Stimulated activated CD8-positive, alpha-beta memory T cell treated with anti-CD3 and anti-CD28 coated beads, Interleukin-7, amount 100 ng/mL, for 24 hours (primary cell): ENCODE measurements around the gene PHF23.

Source experiments
- DNase-seq: peaks from one replicate; pipeline ENCODE4 v3.0.0-alpha.2; 2020; ENCODE audit warnings: low read depth

The PHF23 gene

GRCh38 chr17:7237761-7238419 lies 1.4 kb downstream of the PHF23 start:
- peak; percentile 81 for DNase-seq

DNA sequence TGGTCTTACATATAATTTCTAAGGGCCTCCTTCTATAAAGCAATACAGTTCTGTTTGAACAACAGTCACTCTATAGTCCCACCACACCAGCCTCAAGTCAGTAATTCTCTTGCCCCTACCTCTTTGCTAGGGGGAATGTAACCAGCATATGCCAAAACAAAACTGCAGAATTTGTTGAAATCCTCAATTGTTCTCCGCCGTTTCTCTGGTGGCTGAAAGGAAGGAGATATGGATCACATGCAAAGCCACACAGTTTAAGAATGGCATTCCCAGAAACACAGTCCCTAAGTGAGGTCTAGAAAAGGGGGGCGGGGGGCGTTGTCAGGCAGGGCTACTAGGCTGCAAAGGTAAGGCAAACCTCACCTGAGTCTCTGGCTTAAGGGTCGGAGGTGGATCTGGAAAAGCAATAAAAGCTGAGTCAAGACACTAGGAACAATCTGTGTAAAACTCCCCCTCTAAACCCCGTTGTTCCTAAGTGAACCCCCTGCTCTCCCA lies 1.9 kb downstream of the PHF23 start:
- no peak for DNase-seq

GRCh38 chr17:7236808-7237207 lies 2.4 kb downstream of the PHF23 start:
- DNase-seq: no peak

- DNase-seq: no peak
These were observed 3.3 kb downstream of the PHF23 start for GRCh38 chr17:7235693-7236665.

DNA sequence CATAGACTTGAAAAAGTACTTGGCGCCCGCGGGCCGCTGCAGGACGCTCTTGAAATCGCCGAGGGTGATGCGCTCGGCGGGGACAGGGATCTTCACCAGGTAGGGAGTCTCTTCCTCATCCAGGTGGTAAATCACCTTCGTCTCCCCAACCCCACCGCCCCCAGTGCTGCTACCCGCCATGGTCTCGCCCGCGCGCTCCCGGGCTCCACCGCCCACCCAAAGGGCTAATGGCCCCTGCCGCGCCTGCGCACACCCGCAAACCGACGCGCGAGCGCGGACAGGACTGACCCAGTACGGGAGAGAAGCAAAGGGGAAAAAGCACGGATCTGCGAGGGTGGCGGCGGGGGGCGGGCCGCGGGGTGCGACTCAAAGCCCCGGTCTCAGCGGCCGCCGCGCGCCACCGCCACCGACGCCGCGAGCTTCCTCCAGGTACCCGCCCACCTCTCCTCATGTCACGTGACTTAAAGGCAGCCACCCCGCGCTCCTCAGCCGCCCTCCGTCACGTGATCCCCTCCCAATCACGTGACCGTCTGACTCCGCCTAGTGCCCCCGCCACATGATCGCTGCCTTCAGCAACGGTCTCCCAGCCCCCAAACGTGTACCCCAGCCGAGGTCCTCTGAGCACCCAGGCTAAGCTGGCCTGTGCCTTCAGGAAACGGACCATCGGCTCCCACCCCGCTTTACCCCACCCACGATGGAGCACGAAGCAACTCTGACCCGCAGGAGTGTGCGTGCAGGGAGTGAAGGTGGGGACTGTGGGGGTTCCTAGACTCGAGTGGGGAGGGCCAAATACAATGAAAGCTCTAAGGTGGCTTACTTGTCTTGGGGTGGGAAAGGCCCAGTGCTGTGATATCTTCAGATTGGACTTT lies 4.9 kb downstream of the PHF23 start, which contains the start of gene DVL2:
Gene DVL2, minus strand, starts transcription at position 435 of the 869 bp plus-strand sequence. Its CDS starts 255 bp downstream, at position 180.
- DNase-seq: peak; percentile 92

DNA sequence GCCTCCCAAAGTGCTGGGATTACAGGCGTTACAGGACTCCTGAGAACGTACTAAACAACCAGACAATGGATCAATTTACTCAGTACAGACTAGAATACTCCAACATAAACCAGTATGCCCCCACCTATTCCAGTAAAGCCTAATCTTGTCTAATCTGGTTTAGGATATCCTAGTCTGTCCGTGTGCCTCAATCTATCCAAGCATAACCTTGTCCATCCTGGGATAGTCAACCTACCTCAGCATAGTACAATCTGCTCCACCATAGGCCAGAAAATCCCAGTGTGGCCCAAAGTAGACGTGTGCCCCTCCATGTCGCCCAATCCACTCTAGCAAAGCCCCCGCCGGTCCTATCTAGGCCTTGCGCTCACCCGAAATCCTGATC lies 5.6 kb downstream of the PHF23 start:
- no peak for DNase-seq

GRCh38 chr17:7232114-7232513 lies 7.1 kb downstream of the PHF23 start:
- no peak for DNase-seq

DNA sequence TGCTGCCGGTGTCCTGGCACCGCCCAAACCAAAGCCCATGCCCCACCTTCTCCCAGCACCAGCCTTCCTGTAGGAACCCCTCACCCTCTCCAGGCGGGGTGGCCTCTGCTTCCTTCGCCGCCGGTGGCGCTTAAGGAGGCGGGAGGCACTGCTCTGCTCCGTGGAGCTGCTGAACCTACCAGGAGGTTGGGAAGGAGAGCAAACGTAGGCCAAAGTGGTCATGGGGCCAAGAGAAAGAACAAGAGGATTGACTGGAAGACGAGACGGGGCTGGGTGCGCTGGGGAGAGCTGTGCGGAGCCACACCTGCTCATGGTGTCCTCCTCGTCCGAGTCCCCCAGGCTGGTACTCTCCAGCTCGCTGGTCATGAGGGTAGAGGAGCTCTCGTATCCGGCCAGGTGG lies 9.8 kb downstream of the PHF23 start:
- no peak for DNase-seq

DNA sequence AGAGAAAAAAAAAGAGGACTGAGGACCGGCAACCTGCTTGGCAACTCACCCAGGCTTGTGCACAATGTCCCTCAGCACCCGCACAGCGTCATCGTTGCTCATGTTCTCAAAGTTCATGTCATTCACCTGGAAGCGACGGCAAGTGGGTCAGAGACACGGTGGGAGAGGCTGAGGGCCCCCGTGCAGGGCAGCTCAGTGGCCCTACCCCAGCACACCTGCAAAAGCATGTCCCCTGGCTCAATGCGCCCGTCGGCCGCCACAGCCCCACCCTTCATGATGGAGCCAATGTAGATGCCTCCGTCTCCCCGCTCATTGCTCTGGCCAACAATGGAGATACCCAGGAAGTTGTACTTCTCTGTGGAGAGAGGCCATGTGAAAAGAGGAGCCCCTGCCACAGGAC lies 10.3 kb downstream of the PHF23 start:
- no peak for DNase-seq

- DNase-seq: no peak
These were observed 12.2 kb downstream of the PHF23 start for GRCh38 chr17:7226721-7227710.

GRCh38 chr17:7225711-7226331 lies 13.4 kb downstream of the PHF23 start:
- DNase-seq: no peak

- DNase-seq: no peak
These were observed 14.6 kb downstream of the PHF23 start for GRCh38 chr17:7224661-7225111.

- DNase-seq: no peak
These were observed 15.1 kb downstream of the PHF23 start for GRCh38 chr17:7224110-7224509.

DNA sequence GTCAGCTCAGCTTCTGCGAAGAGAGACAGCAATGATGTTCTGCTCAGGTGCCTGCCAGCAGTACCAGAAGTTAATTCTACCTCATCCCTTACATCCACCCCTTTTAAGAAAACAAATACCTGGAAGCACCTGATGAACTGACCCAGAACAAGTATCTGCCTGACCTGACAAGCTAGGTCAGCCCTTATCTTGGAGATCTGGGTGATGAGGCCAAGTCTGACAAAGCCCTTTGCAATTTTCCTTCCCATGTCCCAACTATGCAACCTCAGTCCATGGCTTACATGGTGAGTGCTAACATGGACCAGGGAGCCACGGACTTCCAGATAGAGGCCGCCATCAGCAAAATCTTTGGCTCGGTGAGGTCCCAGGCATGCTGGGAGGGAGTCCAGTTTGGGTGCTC lies 15.9 kb downstream of the PHF23 start:
- DNase-seq: no peak

- no peak for DNase-seq
These were observed 16.3 kb downstream of the PHF23 start for GRCh38 chr17:7222972-7223292.

DNA sequence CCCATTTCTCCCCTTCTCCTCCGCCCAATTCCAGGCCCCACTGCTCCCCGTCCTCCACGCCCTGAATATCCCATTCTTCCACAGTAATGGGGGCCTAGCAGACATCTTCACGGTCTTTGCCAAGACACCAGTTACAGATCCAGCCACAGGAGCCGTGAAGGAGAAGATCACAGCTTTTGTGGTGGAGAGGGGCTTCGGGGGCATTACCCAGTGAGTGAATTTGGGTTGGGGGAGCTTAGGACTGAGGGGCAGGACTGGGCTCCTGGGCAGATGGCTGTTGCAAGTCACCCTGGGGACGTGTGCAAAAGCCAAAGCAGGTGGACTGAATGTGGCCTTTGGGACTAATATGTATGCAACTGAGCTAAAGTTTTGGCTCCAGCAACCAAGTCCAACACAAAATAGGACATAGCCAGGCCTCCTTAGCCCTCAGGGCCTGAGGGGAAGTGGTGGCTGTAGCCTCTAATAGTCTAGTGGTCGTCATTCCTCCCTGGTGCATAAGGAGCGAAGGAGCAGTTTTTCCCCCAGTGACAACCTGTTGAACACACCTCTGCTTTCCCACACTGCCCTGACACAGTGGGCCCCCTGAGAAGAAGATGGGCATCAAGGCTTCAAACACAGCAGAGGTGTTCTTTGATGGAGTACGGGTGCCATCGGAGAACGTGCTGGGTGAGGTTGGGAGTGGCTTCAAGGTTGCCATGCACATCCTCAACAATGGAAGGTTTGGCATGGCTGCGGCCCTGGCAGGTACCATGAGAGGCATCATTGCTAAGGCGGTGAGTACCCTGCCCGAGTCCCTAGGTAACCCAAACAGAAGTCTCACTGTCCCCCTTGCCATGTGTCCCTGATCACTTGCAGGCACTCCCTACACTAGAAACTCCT lies 16.9 kb downstream of the PHF23 start:
- DNase-seq: no peak

DNA sequence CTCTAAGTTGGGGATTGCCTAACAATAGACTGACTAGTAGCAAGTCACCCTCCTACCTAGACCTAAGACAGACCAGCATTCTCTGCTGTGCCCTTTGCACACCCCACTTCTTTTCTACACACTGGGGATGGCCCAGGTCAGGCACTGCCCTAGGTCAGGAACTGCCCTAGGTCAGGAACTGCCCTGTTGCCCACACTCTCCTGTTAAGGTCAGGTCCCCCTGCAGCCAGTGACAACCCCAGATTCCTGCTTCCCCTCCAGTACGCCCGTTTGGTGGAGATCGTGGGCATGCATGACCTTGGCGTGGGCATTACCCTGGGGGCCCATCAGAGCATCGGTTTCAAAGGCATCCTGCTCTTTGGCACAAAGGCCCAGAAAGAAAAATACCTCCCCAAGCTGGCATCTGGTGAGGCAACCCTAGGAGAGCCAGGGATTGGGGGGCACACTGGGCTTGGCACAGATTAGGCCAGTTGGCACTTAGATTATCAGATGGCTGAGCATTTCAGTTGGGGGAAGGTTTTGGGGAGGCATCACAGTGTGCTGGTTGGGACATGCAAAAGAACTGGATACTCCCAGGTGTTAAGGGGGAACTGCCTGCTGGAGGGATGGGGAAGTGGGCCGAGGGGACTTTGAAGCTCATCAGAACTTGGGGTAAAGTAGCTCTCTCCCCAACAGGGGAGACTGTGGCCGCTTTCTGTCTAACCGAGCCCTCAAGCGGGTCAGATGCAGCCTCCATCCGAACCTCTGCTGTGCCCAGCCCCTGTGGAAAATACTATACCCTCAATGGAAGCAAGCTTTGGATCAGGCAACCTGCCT lies 17.8 kb downstream of the PHF23 start:
- DNase-seq: no peak

DNA sequence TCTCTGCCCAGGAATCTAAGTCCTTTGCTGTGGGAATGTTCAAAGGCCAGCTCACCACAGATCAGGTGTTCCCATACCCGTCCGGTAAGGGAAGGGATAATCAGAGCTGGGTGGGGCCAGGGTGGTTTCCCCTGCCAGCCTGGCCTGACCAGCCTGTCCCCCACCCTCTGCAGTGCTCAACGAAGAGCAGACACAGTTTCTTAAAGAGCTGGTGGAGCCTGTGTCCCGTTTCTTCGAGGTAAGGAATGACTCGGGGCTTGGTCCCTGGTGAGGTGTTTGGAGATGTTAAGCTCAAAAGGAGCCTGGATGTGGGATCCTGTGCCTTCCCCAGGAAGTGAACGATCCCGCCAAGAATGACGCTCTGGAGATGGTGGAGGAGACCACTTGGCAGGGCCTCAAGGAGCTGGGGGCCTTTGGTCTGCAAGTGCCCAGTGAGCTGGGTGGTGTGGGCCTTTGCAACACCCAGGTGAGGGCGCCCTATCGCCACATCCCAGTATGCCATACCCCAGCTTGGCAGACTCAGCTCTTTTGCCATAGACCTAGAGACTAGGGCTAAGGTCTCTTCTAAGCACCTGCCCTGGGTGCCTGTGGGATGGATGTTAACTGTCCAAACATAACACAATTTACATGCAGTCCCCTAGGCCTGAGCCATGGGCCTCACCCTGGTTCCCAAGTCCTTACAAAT lies 18.5 kb downstream of the PHF23 start:
- no peak for DNase-seq
